ENCODE measurements around the gene TMEM255B. TPM values are rescaled to one million over a fixed set of nuclear protein-coding genes. Genes with fewer than 3 reads are reported as not detected.

TMEM255B gene
- total RNA-seq, 2 experiments from 2014 or later, result 1.3 to 1.8 TPM

DNA sequence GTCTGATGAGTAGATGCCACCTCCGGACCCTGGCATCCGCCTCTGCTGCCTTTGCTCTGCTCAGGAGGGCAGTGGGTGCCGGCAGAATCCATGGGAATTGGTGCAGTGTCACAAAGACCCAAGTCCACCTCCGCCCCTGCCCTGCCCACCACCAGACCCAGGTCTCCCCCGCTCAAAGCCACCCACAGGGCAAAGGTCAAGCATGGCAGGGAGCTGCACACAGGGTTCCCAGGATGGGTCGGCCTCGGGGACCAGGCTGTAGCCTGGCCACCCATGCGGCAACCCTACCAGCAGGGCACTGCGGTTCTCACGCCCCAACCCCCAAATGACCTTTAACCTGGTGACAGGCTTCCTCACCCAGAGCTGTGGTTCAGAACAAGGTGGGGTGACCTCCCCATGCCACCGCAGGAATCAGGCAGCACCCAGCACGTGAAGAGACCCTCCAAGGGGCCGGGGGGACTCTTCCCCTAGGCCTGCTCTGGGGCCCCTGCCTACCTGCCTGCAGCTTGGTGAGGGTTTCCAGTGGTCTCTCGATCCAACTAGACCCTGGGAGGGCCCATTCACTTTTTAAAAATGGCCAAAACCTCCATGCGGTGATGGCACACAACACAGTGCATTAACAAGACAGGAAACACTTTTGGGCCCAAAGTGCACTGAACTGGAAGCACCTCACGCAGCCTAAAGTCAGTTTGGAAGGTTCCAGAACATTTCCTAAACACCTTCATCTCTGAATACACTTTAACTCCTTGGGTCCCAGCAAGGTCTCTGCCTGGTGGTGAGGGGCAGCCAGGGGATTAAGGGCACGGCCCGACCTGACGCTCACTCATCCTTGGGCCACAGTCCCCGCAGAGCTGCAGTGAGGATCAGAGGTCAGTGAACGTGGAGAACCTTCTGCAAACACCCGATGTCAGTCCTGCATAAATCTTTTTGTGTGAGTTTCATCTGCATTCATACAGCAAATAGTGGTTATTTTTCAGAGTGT, 93.8 kb downstream of the TMEM255B start:
- no peaks in the 10 kb centered on the region for H3K36me3 Mint-ChIP-seq (ENCODE audit: low read depth)
- DNase-seq, result no peak
- no peaks in the 10 kb centered on the region for H3K9me3 Mint-ChIP-seq
- H3K27me3 Mint-ChIP-seq, result peaks cover 26% of the 10 kb centered on the region
- ChIA-PET POLR2A (no interaction called here), CTCF (no interaction called here)
- H3K27ac Mint-ChIP-seq, result no peak overlapping the region
- H3K4me1 Mint-ChIP-seq, result peaks cover 19% of the 10 kb centered on the region
- H3K4me3 Mint-ChIP-seq, result no peak overlapping the region

DNA sequence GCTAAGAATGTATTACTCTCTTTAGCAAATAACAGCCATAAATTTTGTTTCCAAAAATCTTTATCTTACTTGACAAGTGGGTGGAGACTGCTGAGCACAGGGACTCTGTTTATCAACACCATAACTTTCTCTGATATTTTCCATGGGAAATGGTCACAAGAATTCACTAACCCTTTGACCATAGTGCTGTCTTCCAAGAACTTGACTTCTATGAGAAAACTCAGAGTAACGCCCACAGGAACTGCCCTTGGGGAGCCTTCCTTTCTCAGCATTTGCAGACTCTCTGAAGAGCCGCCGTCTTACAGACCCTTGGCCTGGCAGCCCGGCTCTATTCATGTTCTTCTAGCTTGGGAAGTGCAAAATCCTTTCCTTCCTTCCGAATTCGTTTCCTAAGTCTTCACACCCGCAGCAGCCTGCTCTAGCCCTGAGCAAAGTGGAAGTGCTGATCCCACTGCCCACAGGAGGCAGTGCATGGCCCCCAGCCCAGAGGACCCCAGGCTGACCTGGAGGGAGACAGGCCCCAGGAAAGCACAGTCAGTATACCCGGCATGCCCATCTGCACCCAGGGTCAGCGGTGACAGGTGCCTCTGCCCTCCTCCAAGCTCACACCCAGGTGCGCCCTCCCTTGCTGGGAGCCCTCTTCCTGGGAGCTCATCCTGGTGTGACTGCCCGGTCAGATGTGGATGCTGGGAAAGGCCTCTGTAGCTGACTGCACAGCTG, 94.7 kb downstream of the TMEM255B start:
- no peak overlapping the region for H3K4me3 Mint-ChIP-seq
- CTCF ChIA-PET, result no interaction called here
- peaks cover 19% of the 10 kb centered on the region for H3K4me1 Mint-ChIP-seq
- no peak for DNase-seq
- peaks cover 26% of the 10 kb centered on the region for H3K27me3 Mint-ChIP-seq
- H3K9me3 Mint-ChIP-seq, result peaks cover 4% of the 10 kb centered on the region
- H3K36me3 Mint-ChIP-seq (ENCODE audit: low read depth), result no peaks in the 10 kb centered on the region
- H3K27ac Mint-ChIP-seq, result no peak overlapping the region
- POLR2A ChIA-PET, result no interaction called here

DNA sequence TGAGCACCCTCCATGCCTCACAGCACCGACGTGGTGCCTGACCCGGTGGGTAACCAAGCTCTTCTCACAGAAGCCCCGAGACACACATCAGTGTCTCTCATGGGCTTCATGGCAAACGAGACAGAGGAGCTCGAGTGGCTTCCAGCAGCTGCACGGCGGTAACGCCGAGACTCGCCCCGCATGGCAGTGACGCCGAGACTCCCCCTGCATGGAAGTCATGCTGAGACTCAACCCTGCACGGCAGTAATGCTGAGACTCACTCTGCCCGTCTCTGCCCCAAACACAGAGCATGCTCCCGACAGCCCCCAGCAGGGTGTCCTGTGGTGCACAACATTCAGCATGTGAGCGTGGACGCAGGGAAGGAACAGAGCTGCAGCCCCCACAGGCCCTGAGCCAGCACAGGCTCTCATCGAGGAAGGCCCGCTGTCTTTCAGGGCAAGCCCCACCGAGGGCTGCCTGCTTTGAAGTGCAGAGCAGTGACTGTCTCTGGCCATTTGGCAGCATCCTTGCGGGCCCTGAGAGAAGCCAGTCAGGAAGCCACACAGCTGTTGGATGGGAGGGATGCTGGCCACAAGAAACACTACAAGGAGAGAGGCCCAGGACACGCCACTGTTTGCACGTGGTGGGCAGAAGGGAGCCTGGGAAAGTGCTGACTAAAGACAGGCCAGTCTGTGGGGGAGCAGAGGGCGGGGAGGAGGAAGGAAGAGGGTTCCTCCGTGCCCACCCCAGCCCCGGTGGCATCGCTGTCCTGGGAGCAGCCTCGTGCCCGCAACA, 95.4 kb downstream of the TMEM255B start:
- peaks cover 19% of the 10 kb centered on the region for H3K4me1 Mint-ChIP-seq
- peaks cover 26% of the 10 kb centered on the region for H3K27me3 Mint-ChIP-seq
- H3K27ac Mint-ChIP-seq, result no peak overlapping the region
- ChIA-PET POLR2A (interaction anchor here (0.7 kb wide), 1 partner anchor 195 kb away, joined by 6 read pairs; no protein-coding TSS in a partner anchor), CTCF (no interaction called here)
- no peak for DNase-seq
- H3K4me3 Mint-ChIP-seq, result no peak overlapping the region
- peaks cover 11% of the 10 kb centered on the region for H3K9me3 Mint-ChIP-seq
- no peaks in the 10 kb centered on the region for H3K36me3 Mint-ChIP-seq (ENCODE audit: low read depth)

DNA sequence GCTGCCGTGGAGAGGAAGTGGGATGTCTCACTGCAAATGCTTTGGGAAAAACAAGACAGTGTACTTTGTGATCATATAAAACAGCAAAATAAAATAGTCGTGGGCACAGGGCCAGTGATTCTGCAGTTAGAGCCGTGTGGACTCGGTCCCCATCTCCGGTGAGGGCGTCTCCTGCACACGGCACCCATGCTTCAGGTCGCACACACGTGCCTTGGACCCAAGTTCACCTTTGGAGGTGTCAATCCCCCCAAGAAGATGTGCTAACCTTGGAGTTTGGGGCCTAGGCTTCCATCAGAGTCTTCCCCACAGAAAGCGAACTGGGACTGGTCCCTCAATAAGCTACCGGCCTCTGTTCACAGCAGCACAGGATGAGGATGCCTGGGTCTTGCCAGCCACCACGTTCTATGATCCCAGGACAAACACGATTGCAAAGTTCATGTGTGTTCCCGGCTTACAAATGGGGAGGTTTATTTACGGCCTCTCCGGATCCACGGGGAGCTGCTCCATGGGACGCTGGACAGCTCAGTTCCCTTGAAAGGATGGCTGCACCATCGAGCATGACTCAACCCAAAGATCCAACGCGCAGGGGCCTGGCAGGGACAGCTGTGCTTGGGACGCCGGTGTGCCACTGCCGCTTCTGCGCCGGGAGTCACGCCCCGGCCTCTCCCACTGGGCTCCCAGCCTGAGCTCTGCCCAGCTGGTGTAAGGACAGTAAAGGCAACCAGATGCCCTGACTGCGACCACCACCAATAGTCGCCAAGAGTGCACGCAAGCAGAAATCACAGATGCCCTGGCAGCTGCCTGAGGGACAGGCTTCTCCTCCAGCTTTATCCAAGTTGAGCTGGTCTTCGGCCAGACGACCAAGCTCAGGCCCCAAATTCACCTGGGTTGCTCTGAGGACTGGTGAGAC, 96.2 kb downstream of the TMEM255B start:
- POLR2A ChIA-PET, result interaction anchor here (0.7 kb wide), 1 partner anchor 194 kb away, joined by 6 read pairs; no protein-coding TSS in a partner anchor
- no peaks in the 10 kb centered on the region for H3K36me3 Mint-ChIP-seq (ENCODE audit: low read depth)
- DNase-seq, result no peak
- H3K4me1 Mint-ChIP-seq, result peaks cover 19% of the 10 kb centered on the region
- H3K9me3 Mint-ChIP-seq, result peaks cover 13% of the 10 kb centered on the region
- CTCF ChIA-PET, result no interaction called here
- no peak overlapping the region for H3K27ac Mint-ChIP-seq
- peaks cover 26% of the 10 kb centered on the region for H3K27me3 Mint-ChIP-seq
- H3K4me3 Mint-ChIP-seq, result no peak overlapping the region

DNA sequence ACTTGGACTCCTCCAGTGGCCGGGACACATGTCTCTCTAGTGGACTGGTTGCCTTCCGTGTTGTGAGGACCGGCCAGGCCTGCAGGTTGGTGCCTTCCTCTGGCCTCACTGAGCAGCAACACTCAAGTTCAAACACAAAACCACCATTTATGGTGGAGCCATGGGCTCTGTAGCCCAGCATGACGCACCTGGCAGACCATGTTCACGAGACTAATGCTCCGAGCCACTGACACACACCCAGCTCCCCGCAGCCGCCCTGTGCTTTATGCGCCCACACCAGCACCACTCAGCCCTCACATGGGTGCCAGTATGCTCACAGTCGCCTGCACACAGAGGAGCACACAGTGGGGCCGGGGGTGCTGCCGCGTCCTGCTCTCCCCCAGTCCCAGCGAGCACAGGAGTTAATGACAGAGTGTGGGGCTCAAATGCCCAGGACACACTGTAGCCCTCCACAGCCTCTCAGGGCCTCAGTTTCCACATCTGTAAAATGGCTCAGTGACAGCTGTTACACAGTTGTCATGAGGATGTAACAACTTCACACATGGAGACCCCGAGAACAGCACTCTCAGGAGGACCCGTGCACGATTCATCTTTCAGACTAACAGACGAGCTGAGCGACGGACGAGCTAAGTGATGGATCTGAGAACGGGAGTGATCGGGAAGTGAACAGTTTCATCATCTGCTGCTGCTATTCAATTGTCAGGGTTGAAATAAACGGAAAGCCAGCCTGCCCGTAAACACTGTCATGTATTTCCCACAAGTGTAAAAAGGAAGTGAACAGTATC, 97.1 kb downstream of the TMEM255B start:
- peaks cover 28% of the 10 kb centered on the region for H3K27me3 Mint-ChIP-seq
- no peaks in the 10 kb centered on the region for H3K36me3 Mint-ChIP-seq (ENCODE audit: low read depth)
- no peak overlapping the region for H3K4me3 Mint-ChIP-seq
- DNase-seq, result no peak
- ChIA-PET CTCF (no interaction called here), POLR2A (no interaction called here)
- no peak overlapping the region for H3K27ac Mint-ChIP-seq
- H3K9me3 Mint-ChIP-seq, result peaks cover 13% of the 10 kb centered on the region
- H3K4me1 Mint-ChIP-seq, result peaks cover 19% of the 10 kb centered on the region

DNA sequence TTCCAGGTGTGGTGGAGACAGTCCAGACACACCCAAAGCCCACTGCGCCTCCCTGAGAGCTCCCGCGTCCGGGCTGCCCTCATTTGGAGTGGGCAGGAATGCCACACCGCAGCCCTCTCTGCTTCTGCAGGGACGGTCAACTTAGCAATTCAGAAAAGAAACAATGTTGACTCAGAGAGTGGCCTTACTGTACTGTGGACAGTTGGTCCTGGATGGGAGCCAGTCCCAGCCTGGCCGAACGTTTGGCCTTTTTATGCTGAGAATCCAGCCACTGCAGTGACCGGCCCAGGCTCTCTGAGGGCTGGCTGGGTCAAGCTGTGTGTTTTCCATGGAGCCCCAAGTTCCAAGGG, 97.7 kb downstream of the TMEM255B start:
- peaks cover 13% of the 10 kb centered on the region for H3K9me3 Mint-ChIP-seq
- POLR2A ChIA-PET, result no interaction called here
- no peak overlapping the region for H3K4me3 Mint-ChIP-seq

DNA sequence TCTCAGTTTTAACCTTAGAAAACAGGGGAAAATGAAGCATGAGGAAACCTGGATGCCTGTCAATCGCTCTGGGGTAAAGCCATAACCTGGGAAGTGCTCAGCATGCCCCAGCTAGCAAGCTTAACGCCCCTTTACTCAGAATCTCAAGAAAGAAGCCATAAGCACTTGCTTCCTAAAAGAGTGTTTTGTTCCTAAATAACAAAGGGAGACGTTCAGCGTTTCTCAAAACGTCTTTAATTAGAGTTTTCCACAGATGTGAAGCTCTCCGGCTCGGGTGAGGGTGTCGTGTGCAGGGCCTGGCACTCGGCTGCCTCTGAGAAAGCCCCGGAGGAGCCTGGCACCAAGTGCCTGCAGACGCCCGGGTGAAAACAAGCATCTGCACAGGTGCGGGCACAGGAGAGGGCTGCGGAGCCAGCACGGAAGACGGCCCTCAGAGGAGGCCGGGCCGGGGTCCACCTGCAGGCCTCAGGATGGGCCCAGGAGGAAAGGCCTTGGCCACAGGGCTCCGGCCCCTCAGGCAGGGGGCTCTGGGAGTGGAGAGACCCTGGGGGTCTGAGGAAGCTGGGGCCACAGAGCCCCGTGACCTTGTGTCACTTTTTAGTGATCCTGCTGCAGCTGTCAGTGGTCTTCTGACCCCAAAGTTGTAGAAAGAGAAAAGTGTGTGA, 98.6 kb downstream of the TMEM255B start:
- Mint-ChIP-seq H3K4me3 (no peak overlapping the region), H3K27ac (no peak overlapping the region), H3K9me3 (peaks cover 13% of the 10 kb centered on the region), H3K27me3 (peaks cover 40% of the 10 kb centered on the region), H3K36me3 (ENCODE audit: low read depth) (no peaks in the 10 kb centered on the region), H3K4me1 (peaks cover 23% of the 10 kb centered on the region)
- CTCF ChIA-PET, result no interaction called here
- no peak for DNase-seq
- POLR2A ChIA-PET, result no interaction called here

More for the DNA sequence above, 97.7 kb downstream of the TMEM255B start:
- Mint-ChIP-seq H3K36me3 (ENCODE audit: low read depth) (no peaks in the 10 kb centered on the region), H3K27ac (no peak overlapping the region), H3K27me3 (peaks cover 33% of the 10 kb centered on the region), H3K4me1 (peaks cover 19% of the 10 kb centered on the region)
- CTCF ChIA-PET, result no interaction called here
- DNase-seq, result no peak

DNA sequence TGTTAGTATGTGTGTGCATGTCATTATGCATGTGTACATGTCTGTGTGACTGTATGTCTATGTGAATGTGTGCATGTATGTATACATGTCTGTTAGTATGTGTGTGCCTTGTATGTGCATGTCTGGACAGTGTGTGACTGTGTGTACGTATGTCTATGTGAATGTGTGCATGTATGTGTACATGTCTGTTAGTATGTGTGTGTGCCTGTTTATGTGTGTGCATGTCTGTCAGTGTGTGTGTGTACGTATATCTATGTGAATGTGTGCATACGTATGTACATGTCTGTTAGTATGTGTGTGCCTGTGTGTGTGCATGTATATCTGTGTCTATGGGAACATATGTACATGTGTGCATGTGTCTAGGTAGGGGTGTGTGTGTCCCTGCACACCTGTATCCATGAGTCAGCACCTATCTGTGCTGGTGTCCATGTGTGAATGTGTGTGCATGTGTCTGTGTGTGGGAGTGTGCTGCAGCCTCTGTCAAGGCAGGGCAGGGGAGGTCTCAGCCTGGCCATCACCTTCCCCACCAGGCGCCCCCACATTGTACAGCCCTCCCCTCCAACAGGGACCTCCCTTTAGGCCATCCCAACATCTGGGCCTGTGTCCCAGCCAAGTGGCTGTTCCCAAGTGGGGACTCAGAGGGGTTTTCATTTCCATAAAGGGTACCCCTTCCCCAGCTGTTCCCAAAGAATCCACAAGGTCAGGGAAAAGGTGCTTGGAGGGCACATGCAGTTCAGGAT, 100.5 kb downstream of the TMEM255B start:
- POLR2A ChIA-PET, result no interaction called here
- no peaks in the 10 kb centered on the region for H3K36me3 Mint-ChIP-seq (ENCODE audit: low read depth)
- H3K27me3 Mint-ChIP-seq, result peaks cover 40% of the 10 kb centered on the region
- no peak overlapping the region for H3K27ac Mint-ChIP-seq
- peaks cover 16% of the 10 kb centered on the region for H3K4me1 Mint-ChIP-seq
- H3K4me3 Mint-ChIP-seq, result no peak overlapping the region
- peaks cover 13% of the 10 kb centered on the region for H3K9me3 Mint-ChIP-seq
- CTCF ChIA-PET, result no interaction called here
- no peak for DNase-seq

DNA sequence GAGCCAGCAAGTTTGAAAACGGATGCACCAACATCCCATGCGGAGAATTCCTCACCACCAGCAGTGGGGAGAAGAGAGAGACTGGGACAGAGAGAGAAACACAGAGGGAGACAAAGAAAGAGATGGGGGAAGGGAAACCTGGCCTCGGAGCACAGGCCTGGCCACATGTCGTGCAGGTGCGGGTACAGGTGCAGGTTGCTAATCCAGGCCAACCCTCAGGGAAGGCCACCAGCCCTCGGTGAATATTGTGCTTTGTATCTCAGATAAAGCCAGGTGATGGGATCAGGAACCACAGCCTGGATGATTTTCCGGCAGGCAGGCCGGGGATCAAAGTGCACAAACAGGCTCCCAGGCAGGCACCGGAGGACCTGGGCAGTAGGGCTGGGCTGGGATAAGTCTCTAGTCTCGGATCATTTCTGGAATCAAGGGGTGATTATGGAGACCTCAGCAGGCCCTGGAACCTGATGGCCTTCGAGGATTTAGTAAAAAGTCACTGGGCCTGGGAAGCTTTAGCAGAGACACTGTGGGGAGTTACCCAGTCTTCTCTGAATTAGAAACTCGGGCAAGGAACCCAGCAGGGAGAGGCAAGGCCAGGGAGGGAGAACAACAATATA, 101.1 kb downstream of the TMEM255B start:
- Mint-ChIP-seq H3K27me3 (peaks cover 40% of the 10 kb centered on the region), H3K4me1 (peaks cover 11% of the 10 kb centered on the region), H3K27ac (no peak overlapping the region), H3K36me3 (ENCODE audit: low read depth) (no peaks in the 10 kb centered on the region), H3K4me3 (no peak overlapping the region), H3K9me3 (peaks cover 13% of the 10 kb centered on the region)
- no peak for DNase-seq
- ChIA-PET CTCF (no interaction called here), POLR2A (no interaction called here)

DNA sequence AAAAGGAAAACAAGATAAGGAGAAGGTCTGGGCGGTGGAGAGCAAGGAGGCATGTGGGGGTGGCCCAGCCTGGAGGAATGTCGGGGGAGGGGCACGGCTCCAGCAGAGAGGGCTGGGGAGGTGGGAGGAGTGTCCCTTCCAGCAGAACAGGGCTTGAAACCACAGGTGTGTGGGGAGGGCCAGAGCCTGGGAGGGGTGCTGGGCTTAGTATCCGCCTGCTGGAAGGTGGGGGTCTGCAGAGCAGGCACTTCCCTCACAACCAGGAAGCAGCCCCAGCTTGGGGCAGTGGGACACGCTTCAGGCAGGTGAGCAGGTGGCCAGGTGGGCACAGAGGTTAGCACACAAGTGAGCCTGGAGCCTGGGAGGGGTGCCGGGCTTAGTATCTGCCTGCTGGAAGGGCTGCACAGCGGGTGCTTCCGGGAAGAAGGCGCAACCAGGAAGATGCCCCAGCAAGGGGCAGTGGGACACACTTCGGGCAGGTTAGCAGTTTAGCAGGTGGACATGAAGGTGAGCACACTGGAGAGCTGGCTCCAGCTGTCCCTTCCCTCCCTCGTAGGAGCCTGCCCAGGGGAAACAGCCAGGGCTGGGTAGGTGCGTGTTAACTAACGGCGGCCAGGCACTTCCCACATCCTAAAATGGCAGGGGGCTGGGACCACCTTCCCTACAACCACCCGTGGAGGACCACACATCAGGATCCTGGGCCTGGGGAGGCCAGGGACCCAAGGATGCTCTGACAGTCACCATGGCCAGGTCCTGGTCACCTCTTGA, 101.8 kb downstream of the TMEM255B start:
- DNase-seq, result no peak
- CTCF ChIA-PET, result no interaction called here
- POLR2A ChIA-PET, result no interaction called here
- Mint-ChIP-seq H3K27me3 (peaks cover 45% of the 10 kb centered on the region), H3K36me3 (ENCODE audit: low read depth) (no peaks in the 10 kb centered on the region), H3K4me1 (peaks cover 13% of the 10 kb centered on the region), H3K4me3 (no peak overlapping the region), H3K9me3 (peaks cover 13% of the 10 kb centered on the region), H3K27ac (no peak overlapping the region)
